BLaER1 (cell line): Measurements from ENCODE around the gene LDHD.

Experiments
- H3K27ac ChIP-seq: shearing (Covaris generic); formaldehyde crosslinking; 2 replicates; pipeline ENCODE4 v1.8.1; 2022
- H3K27me3 ChIP-seq: shearing (Covaris generic); formaldehyde crosslinking; 2 replicates; pipeline ENCODE4 v1.8.1; 2022
- H3K36me3 ChIP-seq: shearing (Covaris generic); formaldehyde crosslinking; 2 replicates; pipeline ENCODE4 v1.8.1; 2022
- H3K4me1 ChIP-seq: shearing (Covaris generic); formaldehyde crosslinking; 2 replicates; pipeline ENCODE4 v1.8.1; 2022
- H3K4me2 ChIP-seq: shearing (Covaris generic); formaldehyde crosslinking; 2 replicates; pipeline ENCODE4 v1.8.1; 2022
- H3K4me3 ChIP-seq: shearing (Covaris generic); formaldehyde crosslinking; 2 replicates; pipeline ENCODE4 v1.8.1; 2022
- H3K9ac ChIP-seq: shearing (Covaris generic); formaldehyde crosslinking; 2 replicates; pipeline ENCODE4 v1.8.1; 2022
- H3K9me3 ChIP-seq: shearing (Covaris generic); formaldehyde crosslinking; 2 replicates; pipeline ENCODE4 v1.8.1; 2022
- H4K20me1 ChIP-seq: shearing (Covaris generic); formaldehyde crosslinking; 2 replicates; pipeline ENCODE4 v1.8.1; 2022
- Cebpa-rat ChIP-seq: shearing (Covaris generic); IDR thresholded peaks from 2 replicates; pipeline ENCODE4 v1.8.1; 2022

The LDHD gene

DNA sequence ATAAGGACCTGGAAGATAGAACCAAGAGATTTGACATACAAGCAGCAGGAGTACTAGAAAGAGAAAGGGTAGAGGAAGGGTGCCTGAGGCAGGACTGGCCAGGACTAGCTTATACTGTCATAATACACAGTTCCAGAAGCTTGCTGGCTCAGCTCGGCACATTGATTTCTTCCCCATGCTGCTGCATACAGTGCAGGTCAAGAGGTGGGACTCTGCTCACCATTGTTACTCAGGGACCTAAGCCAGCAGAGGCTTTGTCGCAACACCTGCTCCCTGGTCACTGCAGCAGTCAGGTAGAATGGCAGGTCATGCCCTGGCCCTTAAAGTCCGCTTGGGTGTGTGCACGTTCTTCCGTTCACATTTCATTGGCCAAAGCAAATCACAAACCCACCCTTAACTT is 32.8 kb downstream of the LDHD start:
- Histone ChIP-seq H3K4me2 (peak overlapping the region; percentile 97), H3K4me3 (no peak overlapping the region), H3K4me1 (peaks cover 100% of the 10 kb centered on the region), H3K9ac (no peak overlapping the region), H3K27me3 (no peaks in the 10 kb centered on the region), H3K36me3 (peaks cover 26% of the 10 kb centered on the region), H3K27ac (peak overlapping the region; percentile 77), H4K20me1 (peaks cover 28% of the 10 kb centered on the region), H3K9me3 (no peaks in the 10 kb centered on the region)
- no peak for TF ChIP-seq Cebpa-rat

DNA sequence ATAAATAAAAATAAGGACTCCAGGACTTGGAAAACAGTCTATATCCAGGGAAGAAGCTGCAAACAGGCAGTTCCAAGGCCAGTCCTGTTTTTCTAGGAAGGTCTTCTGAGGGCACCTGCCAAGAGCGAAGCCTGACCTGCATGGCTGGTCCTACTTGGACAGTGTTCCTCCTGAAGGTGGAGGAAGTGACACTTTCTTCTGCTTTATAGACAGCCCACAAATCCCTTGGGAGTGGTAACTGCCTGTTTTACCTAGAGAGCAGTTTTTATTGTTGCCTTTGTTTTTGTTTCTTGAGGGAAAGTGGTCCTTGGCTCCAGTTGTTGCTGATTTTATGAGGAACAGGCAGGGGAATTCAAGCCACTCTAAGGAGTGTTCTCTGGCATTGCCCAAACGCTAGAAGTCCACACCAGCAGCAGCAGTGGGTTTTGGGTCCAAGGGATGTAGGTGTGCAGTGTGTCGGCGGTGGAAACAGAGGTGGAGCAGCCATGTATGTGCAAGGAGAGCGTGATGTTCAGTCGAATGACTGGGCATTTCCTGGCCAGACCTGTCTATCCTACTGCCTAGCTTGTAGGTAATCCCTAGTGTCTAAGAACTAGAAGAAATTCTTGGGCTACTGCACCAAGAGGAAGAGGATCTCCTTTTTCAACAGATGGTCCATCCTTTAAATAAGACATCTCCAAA is 35.3 kb downstream of the LDHD start:
- Histone ChIP-seq H3K4me2 (peak overlapping the region; percentile 97), H4K20me1 (0 out of 2 replicates have a peak, but pooled peaks cover 6% of the 10 kb centered on the region), H3K9ac (peak overlapping the region; percentile 45), H3K36me3 (peaks cover 35% of the 10 kb centered on the region), H3K27ac (peak overlapping the region; percentile 94), H3K4me1 (peaks cover 100% of the 10 kb centered on the region), H3K4me3 (peak overlapping the region; percentile 50), H3K9me3 (no peaks in the 10 kb centered on the region), H3K27me3 (no peaks in the 10 kb centered on the region)
- no peak for TF ChIP-seq Cebpa-rat

DNA sequence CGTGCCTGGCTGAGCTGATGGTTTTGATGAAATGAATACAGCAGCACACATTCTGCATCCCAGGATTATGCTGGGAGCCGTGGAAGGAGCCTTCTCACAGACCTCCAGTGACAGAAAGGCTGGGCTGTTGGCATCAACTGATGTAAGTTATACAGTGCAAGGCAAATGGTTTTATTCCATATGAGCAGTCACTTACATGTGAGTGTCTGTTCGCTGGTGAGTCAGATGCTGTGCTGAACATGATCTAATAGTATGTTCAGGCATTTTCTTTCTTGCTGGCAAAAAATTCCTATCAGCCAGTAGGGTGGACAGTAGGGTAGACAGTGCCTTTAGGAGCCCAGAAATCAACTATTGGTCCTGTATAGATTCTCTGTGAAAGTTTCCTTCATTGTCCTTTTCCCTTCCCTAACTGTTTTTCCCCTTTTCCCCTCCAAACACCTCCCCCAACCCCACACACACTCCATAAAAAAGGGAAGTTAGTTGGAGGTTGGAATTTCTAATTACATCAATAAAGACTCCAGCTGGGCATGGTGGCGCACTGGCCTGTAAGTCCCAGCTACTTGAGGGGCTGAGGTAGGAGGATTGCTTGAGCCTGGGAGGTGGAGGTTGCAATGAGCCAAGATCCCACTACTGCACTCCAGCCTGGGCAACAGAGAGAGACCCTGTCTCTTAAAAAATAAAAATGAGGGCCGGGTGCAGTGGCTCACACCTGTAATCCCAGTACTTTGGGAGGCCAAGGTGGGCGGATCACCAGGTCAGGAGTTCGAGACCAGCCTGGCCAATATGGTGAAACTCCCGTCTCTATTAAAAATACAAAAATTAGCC is 36.2 kb downstream of the LDHD start:
- no peak overlapping the region for H3K4me3 ChIP-seq
- no peak for TF ChIP-seq Cebpa-rat
- peaks cover 100% of the 10 kb centered on the region for H3K4me1 ChIP-seq
- H3K27ac ChIP-seq, result peak overlapping the region; percentile 94
- H3K36me3 ChIP-seq, result peaks cover 30% of the 10 kb centered on the region
- peak overlapping the region; percentile 97 for H3K4me2 ChIP-seq
- 0 out of 2 replicates have a peak, but pooled peaks cover 6% of the 10 kb centered on the region for H4K20me1 ChIP-seq
- no peaks in the 10 kb centered on the region for H3K9me3 ChIP-seq
- H3K9ac ChIP-seq, result no peak overlapping the region
- no peaks in the 10 kb centered on the region for H3K27me3 ChIP-seq

DNA sequence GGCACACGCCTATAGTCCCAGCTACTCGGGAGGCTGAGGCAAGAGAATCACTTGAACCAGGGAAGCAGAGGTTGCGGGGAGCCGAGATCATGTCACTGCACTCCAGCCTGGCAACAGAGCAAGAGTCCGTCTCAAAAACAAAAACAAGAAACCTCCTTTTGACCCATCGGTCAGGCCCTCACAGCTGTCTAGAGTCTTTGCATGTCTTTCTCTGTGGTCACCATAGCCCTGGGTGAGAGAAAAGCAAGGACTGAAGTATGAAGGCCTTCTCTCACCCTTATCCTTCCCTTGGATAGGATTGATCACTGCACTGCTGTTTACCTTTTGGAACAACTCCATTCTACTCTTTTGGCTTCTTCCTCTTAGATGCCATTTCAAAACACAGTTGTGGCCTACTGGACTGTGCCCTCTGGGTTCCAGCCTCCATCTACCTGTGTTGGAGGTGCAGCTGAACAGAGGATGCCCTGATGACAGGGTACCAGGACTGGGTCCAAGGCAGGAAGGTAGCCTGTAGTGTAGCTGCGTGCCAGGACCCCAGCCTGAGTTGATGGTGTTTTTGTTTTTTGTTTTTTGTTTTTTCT is 37.1 kb downstream of the LDHD start:
- Histone ChIP-seq H4K20me1 (0 out of 2 replicates have a peak, but pooled peaks cover 2% of the 10 kb centered on the region), H3K4me3 (no peak overlapping the region), H3K4me1 (peaks cover 95% of the 10 kb centered on the region), H3K27me3 (no peaks in the 10 kb centered on the region), H3K27ac (peak overlapping the region; percentile 94), H3K36me3 (peaks cover 28% of the 10 kb centered on the region), H3K9ac (no peak overlapping the region), H3K9me3 (no peaks in the 10 kb centered on the region), H3K4me2 (peak overlapping the region; percentile 97)
- no peak for TF ChIP-seq Cebpa-rat

DNA sequence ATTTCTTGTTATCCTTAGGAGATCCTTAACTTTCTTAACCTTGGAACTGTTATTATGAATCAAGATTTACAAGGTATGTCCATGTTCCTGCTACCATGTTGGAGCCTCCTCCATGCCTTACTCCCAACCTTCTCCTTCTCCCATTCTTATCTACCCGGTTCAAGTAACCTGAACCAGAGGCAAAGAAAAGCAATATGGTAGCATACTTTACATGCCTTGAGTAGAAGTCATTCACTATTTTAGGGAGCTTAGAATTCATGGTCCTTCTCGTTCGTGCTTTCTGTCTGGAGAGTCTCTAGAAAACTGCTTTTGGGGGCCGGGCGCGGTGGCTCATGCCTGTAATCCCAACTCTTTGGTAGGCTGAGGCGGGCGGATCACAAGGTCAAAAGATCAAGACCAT is 37.7 kb downstream of the LDHD start:
- Histone ChIP-seq H3K4me1 (peaks cover 95% of the 10 kb centered on the region), H3K27me3 (no peaks in the 10 kb centered on the region), H3K27ac (peak overlapping the region; percentile 94), H3K36me3 (peaks cover 26% of the 10 kb centered on the region), H3K4me2 (peak overlapping the region; percentile 97), H4K20me1 (0 out of 2 replicates have a peak, but pooled peaks cover 5% of the 10 kb centered on the region), H3K4me3 (no peak overlapping the region), H3K9ac (no peak overlapping the region), H3K9me3 (no peaks in the 10 kb centered on the region)
- TF ChIP-seq Cebpa-rat, result no peak

DNA sequence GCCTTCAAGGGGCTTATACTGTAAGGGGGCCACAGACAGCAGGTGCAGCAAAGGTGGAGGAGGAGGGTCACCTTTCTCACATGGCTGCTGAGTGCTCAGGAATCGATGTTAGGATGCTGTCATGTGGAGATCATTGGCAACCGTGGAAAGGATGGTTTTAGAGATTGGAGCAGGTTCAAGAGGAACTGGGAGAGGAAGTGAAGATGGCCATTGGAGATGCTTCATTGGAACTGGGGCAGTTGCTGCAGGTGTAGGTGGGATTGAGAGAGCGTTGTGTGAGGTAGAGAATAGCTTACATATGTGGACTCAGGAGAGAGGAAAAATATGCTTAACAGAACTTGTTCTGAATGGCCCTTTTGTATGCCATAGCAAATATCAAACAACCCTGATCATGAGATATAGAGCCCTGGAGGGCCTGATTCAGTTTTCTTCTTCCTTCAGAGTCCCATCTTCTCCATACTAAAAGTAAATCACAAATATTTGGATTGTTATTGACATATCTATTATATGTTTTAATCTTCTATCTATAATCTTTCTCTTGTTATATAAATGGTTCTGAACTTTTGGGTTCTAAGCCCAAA is 40.8 kb downstream of the LDHD start:
- H3K27ac ChIP-seq, result peak overlapping the region; percentile 94
- peak overlapping the region; percentile 54 for H3K4me3 ChIP-seq
- peaks cover 95% of the 10 kb centered on the region for H3K4me1 ChIP-seq
- H3K9me3 ChIP-seq, result no peaks in the 10 kb centered on the region
- peaks cover 32% of the 10 kb centered on the region for H3K36me3 ChIP-seq
- peak overlapping the region; percentile 75 for H3K9ac ChIP-seq
- H3K27me3 ChIP-seq, result no peaks in the 10 kb centered on the region
- TF ChIP-seq Cebpa-rat, result no peak
- peak overlapping the region; percentile 97 for H3K4me2 ChIP-seq
- H4K20me1 ChIP-seq, result peaks cover 36% of the 10 kb centered on the region; the same call in 1 of the 2 replicates

DNA sequence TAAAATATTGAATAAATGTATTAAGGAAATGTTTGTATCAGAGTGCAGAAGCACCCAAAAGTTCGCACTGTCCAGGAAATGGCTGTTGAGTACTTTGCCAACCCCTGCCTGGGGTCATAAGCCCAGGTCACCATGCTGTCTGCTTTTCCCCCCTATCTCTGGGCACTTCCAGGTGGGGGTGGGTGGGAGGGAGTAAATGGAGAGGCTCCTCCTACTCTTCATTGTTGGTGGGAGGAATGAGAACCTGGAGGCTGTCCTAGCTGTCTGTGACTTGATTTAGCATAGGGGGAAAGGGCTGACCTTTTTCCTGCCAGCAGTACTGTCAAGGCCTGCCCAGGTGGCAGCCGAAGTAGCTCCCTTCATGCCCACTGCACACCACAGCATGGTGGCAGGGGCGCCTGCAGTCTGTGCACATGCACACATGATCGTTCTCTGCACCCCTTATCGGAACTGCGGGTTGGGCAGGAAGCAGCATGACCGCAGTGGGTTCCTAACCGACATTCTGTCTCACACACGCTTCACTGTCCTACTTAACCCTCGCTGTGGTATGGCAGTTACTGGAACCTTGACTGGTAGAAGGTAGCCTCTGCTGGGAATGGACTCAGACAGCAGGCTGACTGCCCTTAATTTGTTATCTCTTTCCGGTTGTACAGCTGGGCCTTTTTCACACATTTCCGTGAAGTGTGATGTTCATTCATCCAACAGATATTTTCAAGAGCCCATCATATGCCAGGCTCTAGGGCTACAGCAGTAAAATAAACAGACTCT is 41.5 kb downstream of the LDHD start:
- peaks cover 95% of the 10 kb centered on the region for H3K4me1 ChIP-seq
- peaks cover 36% of the 10 kb centered on the region; the same call in 1 of the 2 replicates for H4K20me1 ChIP-seq
- peak overlapping the region; percentile 75 for H3K9ac ChIP-seq

DNA sequence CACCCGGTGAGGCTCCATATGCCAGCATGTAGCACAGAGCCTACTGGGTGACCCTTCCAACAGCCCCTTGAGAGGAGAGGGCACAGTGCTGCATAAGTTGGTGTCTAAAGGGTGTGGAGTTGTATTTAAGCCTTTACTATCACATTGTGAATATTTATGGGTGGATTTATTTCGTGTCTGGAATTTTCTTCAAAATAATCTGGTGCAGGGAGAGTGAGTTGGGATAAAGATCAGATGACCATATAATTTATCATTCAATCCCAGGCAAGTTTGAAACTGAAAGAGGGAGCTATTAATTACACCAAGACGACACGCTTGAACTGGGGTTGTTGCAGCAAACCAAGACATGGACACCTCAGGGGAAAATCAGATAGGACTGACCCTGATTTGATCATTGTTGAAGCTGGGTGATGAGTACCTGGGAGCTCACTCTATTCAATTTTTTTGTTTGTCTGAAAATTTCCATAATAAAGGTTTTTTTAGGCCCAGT is 42.2 kb downstream of the LDHD start:
- H3K9me3 ChIP-seq, result no peaks in the 10 kb centered on the region
- no peak for TF ChIP-seq Cebpa-rat
- peaks cover 36% of the 10 kb centered on the region; the same call in 1 of the 2 replicates for H4K20me1 ChIP-seq
- peak overlapping the region; percentile 51 for H3K4me3 ChIP-seq
- peaks cover 37% of the 10 kb centered on the region for H3K36me3 ChIP-seq
- H3K27ac ChIP-seq, result peak overlapping the region; percentile 88
- peak overlapping the region; percentile 69 for H3K9ac ChIP-seq
- H3K4me1 ChIP-seq, result peaks cover 95% of the 10 kb centered on the region
- peak overlapping the region; percentile 92 for H3K4me2 ChIP-seq
- no peaks in the 10 kb centered on the region for H3K27me3 ChIP-seq

More for the DNA sequence above, 41.5 kb downstream of the LDHD start:
- Histone ChIP-seq H3K4me3 (peak overlapping the region; percentile 54), H3K27me3 (no peaks in the 10 kb centered on the region), H3K36me3 (peaks cover 33% of the 10 kb centered on the region), H3K27ac (peak overlapping the region; percentile 94), H3K9me3 (no peaks in the 10 kb centered on the region), H3K4me2 (peak overlapping the region; percentile 97)
- no peak for TF ChIP-seq Cebpa-rat
